Renal cortex interstitium (tissue), 11 donors: ENCODE data around the gene DNAAF9. TPM values are rescaled to one million over a fixed set of nuclear protein-coding genes. Genes with fewer than 3 reads are reported as not detected.
"Not testable (repeated sequence)": the region's sequence is repeated elsewhere in the genome, so short reads cannot be mapped to it uniquely, and the experiment has no call there.

Source experiments
- DNase-seq, 11 donors: peaks; one replicate each; pipeline ENCODE4 v3.0.0-alpha.2; 2013; ENCODE audit warnings: low read depth in 9 of 11, low spot score in 4 of 11; ENCODE audit errors: extremely low read depth in 1 of 11
- polyA plus RNA-seq, 3 donors: library from polyadenylated mRNA; unstranded; fragments of 120-200 nt; gene quantifications; one replicate each; pipeline ENCODE4 v1.2.1, GENCODE V29; 2013; ENCODE audit not compliant: insufficient read length in 3 of 3

DNAAF9 gene
- polyA plus RNA-seq, 3 donors = 25.4 to 37.5 (median 29.8) TPM

DNA sequence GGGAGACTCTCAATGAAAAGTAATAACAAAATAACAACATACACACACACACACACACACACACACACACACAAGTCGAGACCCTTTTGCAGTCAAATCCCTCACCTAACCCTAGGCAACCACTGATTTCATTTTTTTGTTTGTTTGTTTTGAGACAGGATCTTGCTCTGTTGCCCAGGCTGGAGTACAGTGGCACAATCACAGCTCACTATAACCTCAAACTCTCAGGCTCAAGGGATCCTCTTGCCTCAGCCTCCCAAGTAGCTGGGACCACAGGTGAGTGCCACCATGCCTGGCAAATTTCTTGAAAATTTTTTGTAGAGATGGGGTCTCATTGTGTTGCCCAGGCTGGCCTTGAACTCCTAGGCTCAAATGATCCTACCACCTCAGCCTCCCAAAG, 10.7 kb upstream of the DNAAF9 start:
- not testable (repeated sequence) for DNase-seq

DNA sequence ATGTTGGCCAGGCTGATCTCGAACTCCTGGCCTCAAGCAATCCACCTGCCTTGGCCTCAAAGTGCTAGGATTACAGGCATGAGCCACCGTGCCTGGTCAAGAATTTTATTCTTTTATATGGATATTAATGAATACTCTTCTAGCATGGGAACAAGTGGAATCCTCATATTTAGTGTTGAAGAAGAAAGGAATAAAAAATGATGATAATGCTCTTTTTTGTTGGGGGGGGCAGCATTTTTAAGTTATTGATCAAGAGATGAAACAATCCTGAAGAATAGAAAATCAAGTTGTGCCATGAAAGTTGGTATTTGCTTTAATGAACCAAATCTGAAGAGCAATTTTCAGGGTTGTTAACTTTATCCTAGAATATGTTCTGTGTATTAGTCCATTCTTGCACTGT, 6.7 kb upstream of the DNAAF9 start:
- DNase-seq = no peak

DNA sequence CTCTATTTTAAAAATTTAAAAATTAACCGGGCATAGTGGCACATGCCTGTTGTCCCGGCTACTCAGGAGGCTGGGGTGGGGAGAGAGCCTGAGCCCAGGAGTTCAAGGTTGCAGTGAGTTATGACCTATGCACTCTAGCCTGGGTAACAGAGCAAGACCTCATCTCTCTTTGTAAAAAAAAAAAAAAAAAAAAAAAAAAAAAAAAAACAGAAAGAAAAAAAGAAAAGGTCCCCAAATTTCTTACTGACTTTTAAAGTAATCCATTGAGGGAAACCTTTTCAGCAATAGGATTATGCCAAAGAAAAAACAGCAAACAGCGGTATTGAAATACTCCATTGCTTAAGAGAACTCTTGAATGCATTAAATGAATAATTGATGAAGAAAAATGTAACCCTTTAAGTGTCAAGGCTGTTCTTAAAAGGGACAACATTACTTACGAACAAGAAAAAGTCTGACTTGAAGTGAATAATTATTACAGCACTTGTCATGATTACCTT, 6.0 kb upstream of the DNAAF9 start:
- DNase-seq = no peak

- DNase-seq = no peak
These were observed 5.3 kb upstream of the DNAAF9 start for GRCh38 chr20:3412600-3413392.

DNA sequence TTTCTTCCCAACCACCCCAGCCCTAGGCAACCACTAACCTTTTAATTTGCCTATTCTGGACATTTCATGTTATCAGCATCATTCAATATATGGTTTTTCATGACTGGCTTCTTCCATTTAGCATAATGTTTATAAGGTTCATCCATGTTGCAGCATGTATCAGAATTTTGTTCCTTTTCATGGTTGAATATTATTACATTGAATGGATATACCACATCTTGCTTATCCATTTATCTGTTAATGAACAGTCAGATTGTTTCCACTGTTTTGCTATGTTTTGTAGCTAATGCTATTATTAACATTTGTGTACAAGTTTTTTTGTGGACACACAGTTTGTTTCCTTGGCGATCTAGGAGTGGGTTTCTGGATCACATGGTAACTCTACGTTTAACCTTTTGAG, 3.0 kb upstream of the DNAAF9 start:
- no peak for DNase-seq

GRCh38 chr20:3409417-3409816, 1.9 kb upstream of the DNAAF9 start:
- DNase-seq = no peak

GRCh38 chr20:3407771-3408637, 535 bp upstream of the DNAAF9 start:
- DNase-seq = peak in 7 of 11 donors; percentile 53 to 69 (median 65)

- peak in 3 of 11 donors; percentile 29 to 45 (median 40) for DNase-seq
These were observed 909 bp downstream of the DNAAF9 start for GRCh38 chr20:3406481-3407039.

DNA sequence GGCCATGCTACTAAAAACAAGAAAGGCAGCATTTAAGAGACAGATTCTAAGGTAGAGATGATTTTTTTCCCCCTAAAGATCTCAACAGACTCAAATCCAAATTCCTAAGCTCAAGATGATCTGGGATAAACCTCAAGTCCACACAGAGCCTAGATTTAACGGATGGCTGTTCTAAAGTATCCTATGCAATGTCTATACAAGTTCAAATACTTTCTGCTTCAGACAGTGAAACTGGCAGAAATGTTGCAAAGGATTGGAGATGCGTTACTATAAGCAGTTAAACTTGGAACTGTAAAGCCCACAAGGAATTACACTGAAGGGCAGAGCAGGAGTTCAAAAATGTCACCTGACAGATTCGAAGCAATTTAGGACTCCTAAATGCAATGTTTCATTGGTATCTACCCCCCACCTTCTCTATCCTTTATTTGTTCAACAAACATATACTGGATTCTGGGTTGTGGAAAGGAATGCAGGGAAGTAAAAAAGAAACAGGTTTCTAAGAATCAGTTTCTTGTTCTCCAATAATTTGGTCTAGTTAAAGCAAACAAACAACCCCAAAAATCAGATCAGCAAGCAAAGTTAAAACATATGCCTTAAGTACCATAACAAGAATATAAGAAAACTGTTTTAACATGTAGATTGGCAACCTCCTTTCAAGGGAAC, 1.6 kb downstream of the DNAAF9 start:
- DNase-seq = no peak

DNA sequence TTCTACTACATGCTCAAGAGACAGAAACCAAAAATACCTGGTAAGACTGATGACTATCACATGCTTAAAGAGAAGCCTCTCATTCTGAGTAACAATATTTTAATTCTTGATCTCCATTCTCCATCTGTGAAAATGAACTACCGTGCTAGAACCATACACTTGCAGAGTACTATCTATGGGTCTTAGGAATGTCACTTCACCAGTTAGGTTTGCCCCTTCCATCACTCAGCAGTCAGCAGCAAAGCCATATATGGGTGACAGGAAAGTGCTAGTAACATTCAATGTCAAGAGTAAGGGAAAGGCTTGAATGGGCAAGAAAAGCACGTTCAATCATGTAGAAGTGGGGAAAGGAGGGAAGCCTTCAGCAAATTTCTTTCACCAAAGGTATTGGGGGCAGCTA, 2.3 kb downstream of the DNAAF9 start:
- DNase-seq = no peak

GRCh38 chr20:3404402-3404801, 3.1 kb downstream of the DNAAF9 start:
- DNase-seq = no peak

- DNase-seq = no peak
These were observed 3.7 kb downstream of the DNAAF9 start for GRCh38 chr20:3403741-3404140.

DNA sequence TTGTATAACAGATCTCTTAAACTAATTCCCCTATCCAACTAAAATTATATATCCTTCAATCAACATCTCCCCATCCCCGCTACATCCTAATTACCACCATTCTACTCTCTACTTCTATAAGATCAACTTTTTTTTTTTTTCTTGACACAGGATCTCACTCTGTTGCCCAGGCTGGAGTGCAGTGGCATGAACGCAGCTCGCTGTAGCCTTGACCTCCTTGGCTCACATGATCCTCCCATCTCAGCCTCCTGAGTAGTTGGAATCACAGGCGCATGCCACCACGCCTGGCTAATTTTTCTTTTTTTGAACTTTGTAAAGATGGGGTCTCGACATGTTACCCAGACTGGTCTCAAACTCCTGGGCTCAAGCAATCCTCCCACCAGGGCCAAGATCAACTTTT, 5.0 kb downstream of the DNAAF9 start:
- no peak for DNase-seq

DNA sequence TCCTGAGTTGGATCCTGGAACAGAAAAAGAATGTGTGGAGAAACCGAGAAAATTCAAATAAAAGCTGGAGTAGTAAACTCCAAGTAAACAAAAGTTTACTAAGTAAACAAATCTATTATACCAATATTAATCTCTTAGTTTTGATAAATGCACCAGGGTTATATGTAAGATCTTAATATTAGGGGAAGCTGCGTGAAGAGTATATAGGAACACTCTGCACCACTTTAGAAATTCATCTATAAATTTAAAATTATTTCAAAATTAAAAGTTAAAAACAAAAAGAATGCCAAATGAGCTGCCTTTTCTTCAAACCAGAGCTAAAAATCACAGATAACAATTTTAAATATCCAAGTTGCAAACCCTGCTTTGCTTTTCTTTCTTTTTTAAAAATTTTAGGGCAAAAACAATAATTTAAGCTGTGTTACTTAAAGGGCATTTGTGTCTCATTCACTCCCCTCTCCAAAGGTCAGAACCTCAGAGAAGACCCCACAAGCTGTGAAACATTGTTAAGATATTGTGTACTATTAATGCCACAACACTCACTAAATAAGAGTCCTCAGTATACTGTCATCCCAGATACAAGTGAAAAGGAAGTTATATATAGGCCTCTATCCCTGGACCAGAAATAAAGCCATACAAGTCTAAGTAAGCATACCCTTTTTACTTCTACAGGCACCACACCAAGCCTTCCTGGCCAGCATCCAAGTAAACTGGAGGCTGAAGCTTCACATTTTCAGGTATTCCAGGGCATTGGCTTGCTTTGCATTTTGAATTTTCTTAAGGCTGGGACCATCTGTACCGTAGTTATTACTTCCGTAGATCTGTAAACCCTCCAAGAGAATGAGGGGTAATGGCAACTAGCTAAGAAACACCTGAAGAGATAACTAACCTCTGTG, 7.0 kb downstream of the DNAAF9 start:
- no peak for DNase-seq

DNA sequence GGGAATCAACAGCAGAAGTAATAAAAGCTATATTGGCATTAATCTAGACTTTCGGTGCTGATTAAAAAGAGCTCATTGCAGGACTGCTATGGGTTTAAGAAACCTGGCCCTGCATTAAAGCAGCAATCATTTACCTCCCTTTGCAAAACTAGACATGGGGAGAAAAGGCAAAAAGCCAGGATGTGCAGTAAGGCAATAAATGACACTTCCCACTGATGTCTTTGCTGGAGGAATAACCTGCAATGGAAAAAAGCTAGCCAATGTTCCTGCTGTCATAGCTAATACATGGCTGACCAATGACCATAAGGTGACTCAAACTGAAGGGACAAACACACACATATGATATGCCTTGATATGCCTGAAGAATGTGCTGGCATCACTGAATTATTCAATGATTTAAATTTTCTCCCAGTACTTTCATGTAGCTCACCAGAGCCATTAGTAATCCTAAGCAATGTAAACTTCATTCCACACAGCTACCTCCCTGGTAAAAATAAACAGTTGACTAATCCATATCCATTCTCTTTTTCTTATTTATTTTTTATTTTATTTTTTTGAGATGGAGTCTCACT, 8.7 kb downstream of the DNAAF9 start:
- no peak for DNase-seq

GRCh38 chr20:3396492-3396891, 11.0 kb downstream of the DNAAF9 start:
- DNase-seq = no peak

GRCh38 chr20:3392756-3393155, 14.7 kb downstream of the DNAAF9 start:
- DNase-seq = no peak
